Measurements from ENCODE around the gene RAB3A.

Gene RAB3A

GRCh38 chr19:18202778-18203407 lies 949 bp downstream of the RAB3A start:
- DNase-seq (ENCODE audit: extremely low spot score, insufficient read length, low read depth) (no peak), FAIRE-seq (no peak)

- DNase-seq (ENCODE audit: extremely low spot score, insufficient read length, low read depth) = no peak
- FAIRE-seq = no peak
Measured at GRCh38 chr19:18202397-18202777, 1.5 kb downstream of the RAB3A start.

- DNase-seq (ENCODE audit: extremely low spot score, insufficient read length, low read depth) (no peak), FAIRE-seq (no peak)
Measured at GRCh38 chr19:18198374-18198773, 5.5 kb downstream of the RAB3A start.

GRCh38 chr19:18197941-18198340 lies 5.9 kb downstream of the RAB3A start:
- FAIRE-seq = no peak
- DNase-seq (ENCODE audit: extremely low spot score, insufficient read length, low read depth) = no peak

- FAIRE-seq (no peak), DNase-seq (ENCODE audit: extremely low spot score, insufficient read length, low read depth) (no peak)
Measured at GRCh38 chr19:18197306-18197705, 6.5 kb downstream of the RAB3A start.

GRCh38 chr19:18196511-18196845 lies 7.4 kb downstream of the RAB3A start:
- DNase-seq (ENCODE audit: extremely low spot score, insufficient read length, low read depth) = no peak

GRCh38 chr19:18194554-18195238 lies 9.1 kb downstream of the RAB3A start:
- FAIRE-seq = peak; percentile 46

More at GRCh38 chr19:18196511-18196845, 7.4 kb downstream of the RAB3A start:
- FAIRE-seq = no peak

GRCh38 chr19:18194181-18194530 lies 9.7 kb downstream of the RAB3A start:
- DNase-seq (ENCODE audit: extremely low spot score, insufficient read length, low read depth) (no peak), FAIRE-seq (no peak)

More at GRCh38 chr19:18194554-18195238, 9.1 kb downstream of the RAB3A start:
- no peak for DNase-seq (ENCODE audit: extremely low spot score, insufficient read length, low read depth)

GRCh38 chr19:18193388-18194180 lies 10.3 kb downstream of the RAB3A start:
- DNase-seq (ENCODE audit: extremely low spot score, insufficient read length, low read depth) = no peak
- FAIRE-seq = no peak

- DNase-seq (ENCODE audit: extremely low spot score, insufficient read length, low read depth) (peak; percentile 83), FAIRE-seq (peak; percentile 100)
Measured at GRCh38 chr19:18192673-18193387, 11.0 kb downstream of the RAB3A start, which contains the start of gene MPV17L2. MPV17L2 (plus strand) TSS chr19:18193218; CDS start chr19:18193282, 64 bp downstream.

- no peak for FAIRE-seq
Measured at GRCh38 chr19:18191640-18192062, 12.2 kb downstream of the RAB3A start.

GRCh38 chr19:18190278-18190677 lies 13.6 kb downstream of the RAB3A start:
- FAIRE-seq = no peak

More at GRCh38 chr19:18191640-18192062, 12.2 kb downstream of the RAB3A start:
- no peak for DNase-seq (ENCODE audit: extremely low spot score, insufficient read length, low read depth)

GRCh38 chr19:18185538-18185937 lies 18.3 kb downstream of the RAB3A start:
- FAIRE-seq (no peak), DNase-seq (ENCODE audit: extremely low spot score, insufficient read length, low read depth) (no peak)

More at GRCh38 chr19:18190278-18190677, 13.6 kb downstream of the RAB3A start:
- no peak for DNase-seq (ENCODE audit: extremely low spot score, insufficient read length, low read depth)

GRCh38 chr19:18183529-18183928 lies 20.3 kb downstream of the RAB3A start:
- FAIRE-seq (no peak), DNase-seq (ENCODE audit: extremely low spot score, insufficient read length, low read depth) (no peak)

GRCh38 chr19:18179957-18180356 lies 23.9 kb downstream of the RAB3A start:
- FAIRE-seq (peak; percentile 69), DNase-seq (ENCODE audit: extremely low spot score, insufficient read length, low read depth) (no peak)

GRCh38 chr19:18176367-18177310 lies 27.2 kb downstream of the RAB3A start:
- FAIRE-seq = no peak
- DNase-seq (ENCODE audit: extremely low spot score, insufficient read length, low read depth) = no peak

- FAIRE-seq = no peak
- DNase-seq (ENCODE audit: extremely low spot score, insufficient read length, low read depth) = no peak
Measured at GRCh38 chr19:18174983-18175382, 28.9 kb downstream of the RAB3A start.

- peak; percentile 95 for FAIRE-seq
- no peak for DNase-seq (ENCODE audit: extremely low spot score, insufficient read length, low read depth)
Measured at GRCh38 chr19:18173572-18174288, 30.1 kb downstream of the RAB3A start, which contains the start of gene IFI30. IFI30 (plus strand) TSS chr19:18173813; CDS start chr19:18173842, 29 bp downstream.
